ENCODE data around the gene CD6.

GRCh38 chr11:60989093-60989650 lies 17.7 kb downstream of the CD6 start:
- no peak for TF ChIP-seq GATA3 (IDR thresholded peaks at IDR 0.05; ENCODE audit: low read depth, low read length)
- TF ChIP-seq GATA2 (IDR thresholded peaks at IDR 0.05; ENCODE audit: low read depth, low read length): no peak
